HT-29 (cell line): ENCODE results near the gene CEND1. TPM values are rescaled to one million over a fixed set of nuclear protein-coding genes. Genes with fewer than 3 reads are reported as not detected.
A peak's percentile ranks its signal among the peaks of the same experiment; 100 is the strongest.

ENCODE experiments used
- DNase-seq: peaks from one replicate; pipeline ENCODE4 v3.0.0-alpha.2; 2015; ENCODE audit warnings: low spot score
- total RNA-seq: library from RNA; depleted of rRNA; stranded (reverse); fragments of >200 nt; shearing (Covaris generic); gene quantifications from 2 replicates; pipeline ENCODE4 v1.2.3, GENCODE V29; 2014

CEND1 gene
- total RNA-seq, 1 experiment from 2014 or later = not detected

DNA sequence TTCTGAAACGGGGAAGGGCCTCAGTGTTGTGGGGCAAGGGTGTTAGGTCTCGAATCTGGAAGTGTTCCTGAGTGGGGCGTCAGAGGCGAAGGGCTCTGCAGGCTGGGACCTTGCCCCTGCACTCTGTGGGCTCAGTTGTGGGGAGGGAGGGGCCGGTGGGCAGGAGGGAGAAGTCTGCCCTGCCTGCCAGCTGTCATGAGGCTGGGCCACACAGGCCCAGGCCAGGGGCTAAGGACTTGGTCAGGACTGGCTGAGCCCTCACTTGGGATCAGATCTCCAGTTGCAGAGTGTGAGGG, 38.0 kb upstream of the CEND1 start, which contains the start of gene CRACR2B:
Gene CRACR2B (plus strand): TSS at position 23 of the 296 bp plus-strand sequence. CDS start 689 bp downstream, outside the sequence.
- DNase-seq = no peak

DNA sequence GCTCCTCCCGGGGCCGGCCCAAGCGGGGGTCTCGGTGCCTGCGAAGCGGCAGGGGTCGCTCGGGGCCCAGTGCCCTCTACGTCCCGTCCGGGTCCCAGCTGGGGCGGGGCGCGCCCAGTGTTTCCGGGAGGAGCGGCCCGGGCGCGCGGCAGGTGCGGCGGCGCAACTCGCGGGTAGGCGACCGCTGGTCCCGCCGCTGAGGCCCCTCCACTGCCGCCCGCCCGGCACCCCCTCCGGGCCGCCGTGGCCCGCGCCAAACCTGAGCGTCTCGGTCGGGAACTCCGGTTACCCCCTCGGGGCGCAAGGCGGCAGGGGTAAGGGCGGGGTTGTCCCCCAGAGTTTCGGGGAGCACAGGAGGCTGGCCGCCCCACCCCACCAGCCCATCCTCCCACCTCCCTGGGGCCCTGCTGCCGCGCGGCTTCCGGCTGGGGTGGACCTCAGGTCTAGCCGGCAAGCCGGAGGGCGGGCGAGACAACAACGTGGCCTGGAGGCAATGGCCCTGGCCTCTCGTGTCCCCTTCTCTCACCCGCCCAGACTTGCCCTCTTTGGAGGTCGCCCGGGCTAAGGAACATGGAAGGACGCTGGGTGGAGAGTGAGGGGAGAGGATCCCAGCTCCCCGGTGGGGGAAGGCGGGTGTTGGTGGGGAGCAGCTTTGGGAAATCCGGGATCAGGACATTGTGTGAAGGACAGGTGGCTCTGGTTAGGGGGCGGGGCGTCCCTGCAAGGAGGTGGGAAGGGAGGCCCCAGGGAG, 37.4 kb upstream of the CEND1 start:
- DNase-seq = peak; percentile 91

DNA sequence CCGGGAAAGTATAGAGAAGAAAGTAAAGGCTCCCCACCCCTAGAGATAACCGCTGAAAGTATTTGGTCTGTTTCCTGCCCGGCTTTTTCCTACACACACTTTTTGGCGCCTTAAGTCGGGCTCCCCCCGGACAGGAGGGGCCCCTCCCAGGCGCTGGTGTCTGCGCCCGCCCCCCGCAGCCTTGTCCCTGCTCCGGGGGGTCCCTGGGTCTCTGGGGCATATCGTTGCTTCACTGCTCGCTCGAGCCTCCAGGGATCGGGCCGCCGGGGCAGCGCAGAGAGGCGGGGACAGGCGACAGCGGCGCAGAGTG, 36.9 kb upstream of the CEND1 start:
- DNase-seq = no peak

DNA sequence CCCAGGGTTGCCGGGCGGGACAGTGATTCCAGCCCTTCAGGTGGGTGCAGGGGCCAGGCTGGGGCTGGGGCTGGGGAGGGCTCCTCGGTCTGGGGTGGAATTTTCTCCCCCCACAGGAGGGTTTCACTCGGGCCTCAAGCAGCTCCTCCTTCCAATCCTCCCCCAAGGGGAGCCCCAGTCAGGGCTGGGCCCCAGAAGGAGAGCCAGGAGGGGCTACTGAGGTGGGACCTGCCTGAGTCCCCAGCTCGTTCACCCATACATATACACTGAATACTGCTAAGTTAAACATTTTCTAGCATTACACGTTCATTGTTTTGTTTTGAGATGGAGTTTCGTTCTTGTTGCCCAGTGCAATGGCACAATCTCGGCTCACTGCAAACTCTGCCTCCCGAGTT, 36.3 kb upstream of the CEND1 start:
- peak; percentile 25 for DNase-seq

DNA sequence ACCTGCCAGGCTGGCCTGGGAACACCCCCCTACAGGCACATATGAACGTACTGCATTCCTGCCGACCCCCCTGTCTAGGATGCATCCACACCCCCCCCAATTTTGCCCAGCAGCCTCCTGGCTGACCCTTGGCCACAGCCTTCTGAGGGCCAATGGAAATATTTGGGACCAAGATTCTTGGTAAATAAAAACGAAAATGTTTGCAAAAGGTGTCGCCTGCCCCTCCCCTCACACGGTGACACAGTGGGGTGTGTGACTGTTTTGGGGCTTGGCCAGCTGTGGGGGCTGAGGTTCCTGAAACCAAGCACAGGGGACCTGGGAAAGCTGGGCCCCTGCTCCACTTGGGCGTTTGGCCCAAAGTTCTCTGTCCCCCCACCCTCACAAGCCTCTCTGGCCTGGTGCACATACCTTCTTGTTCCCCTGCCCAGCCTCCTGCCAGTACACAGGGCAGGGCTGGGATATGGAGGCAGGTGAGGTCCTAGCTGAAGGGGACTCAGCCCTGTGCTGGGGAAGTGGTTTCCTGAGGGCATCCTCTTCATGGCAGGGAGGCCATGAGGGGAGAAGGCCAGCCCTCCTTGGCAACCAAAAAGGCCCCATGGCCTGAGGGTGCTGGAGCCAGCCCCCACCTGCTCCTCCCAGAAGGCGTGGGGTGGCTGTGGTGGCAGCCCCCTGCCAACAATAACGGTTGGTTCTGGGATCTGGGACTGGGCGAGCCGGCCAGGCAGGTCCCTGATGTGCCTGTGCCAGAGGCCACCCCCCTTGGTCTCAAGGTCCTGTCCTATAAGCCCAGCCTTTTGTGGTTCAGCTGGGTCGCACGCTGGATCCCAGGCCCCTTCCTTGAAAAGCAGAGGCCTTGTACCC, 35.7 kb upstream of the CEND1 start:
- DNase-seq = peak; percentile 38

DNA sequence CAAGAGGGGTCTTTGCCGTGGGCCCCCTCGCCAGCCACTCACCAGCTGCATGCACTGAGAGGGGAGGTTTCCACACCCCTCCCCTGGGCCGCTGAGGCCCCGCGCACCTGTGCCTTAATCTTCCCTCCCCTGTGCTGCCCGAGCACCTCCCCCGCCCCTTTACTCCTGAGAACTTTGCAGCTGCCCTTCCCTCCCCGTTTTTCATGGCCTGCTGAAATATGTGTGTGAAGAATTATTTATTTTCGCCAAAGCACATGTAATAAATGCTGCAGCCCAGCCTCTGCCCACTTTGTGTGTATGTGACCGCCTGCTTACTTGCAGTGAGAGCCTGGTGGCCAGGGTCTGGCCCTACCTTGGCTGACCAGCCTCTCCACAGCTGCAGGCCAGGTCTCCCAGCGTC, 35.1 kb upstream of the CEND1 start:
- DNase-seq = peak; percentile 54

DNA sequence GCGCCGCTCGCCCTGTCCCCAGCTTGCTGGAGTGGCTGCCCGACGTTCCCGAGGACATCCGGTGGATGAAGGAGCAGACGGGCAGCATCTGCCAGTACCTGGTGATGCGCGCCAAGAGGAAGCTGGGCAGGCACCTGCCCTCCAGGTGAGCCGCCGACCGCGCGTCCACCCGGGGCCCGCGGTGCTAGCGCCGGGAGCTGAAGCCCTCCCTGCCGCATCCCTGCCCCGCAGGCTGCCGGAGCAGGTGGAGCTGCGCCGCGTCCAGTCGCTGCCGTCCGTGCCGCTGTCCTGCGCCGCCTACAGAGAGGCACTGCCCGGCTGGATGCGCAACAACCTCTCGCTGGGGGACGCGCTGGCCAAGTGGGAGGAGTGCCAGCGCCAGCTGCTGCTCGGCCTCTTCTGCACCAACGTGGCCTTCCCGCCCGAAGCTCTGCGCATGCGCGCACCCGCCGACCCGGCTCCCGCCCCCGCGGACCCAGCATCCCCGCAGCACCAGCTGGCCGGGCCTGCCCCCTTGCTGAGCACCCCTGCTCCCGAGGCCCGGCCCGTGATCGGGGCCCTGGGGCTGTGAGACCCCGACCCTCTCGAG, 34.5 kb upstream of the CEND1 start:
- DNase-seq = peak; percentile 89

DNA sequence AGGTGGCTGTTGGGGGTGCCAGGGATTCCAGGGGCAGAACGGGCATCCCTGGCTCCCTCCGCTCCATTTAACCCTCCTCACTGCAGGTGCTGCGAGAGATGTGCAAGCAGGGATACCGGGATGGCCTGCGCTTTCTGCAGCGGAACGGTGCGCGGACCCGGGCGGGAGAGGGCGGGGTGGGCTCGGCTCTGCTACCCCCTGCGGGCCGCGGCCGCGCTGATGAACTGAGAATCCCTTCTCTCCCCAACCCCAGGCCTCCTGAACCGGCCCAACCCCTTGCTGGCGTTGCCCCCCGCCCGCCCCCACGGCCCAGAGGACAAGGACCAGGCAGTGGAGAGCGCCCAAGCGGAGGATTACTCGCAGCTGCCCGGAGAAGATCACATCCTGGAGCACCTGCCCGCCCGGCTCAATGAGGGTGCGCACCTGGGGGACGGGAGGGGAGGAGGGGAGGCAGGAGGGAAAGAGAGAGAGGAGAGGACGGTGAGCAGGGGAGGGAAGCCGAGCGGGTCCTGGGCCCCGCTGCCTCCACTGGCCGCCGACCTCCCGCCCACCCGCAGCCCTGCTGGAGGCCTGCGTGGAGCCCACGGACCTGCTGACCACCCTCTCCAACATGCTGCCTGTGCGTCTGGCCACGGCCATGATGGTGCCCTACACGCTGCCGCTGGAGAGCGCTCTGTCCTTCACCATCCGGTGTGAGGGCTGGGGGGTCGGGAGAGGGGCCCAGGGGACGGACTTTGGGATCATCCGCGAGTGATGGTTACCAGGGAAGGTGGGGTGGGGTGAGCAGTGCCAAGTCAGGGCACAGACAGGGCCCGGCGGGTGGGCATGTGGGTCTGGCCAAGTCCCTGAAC, 33.8 kb upstream of the CEND1 start:
- no peak for DNase-seq

DNA sequence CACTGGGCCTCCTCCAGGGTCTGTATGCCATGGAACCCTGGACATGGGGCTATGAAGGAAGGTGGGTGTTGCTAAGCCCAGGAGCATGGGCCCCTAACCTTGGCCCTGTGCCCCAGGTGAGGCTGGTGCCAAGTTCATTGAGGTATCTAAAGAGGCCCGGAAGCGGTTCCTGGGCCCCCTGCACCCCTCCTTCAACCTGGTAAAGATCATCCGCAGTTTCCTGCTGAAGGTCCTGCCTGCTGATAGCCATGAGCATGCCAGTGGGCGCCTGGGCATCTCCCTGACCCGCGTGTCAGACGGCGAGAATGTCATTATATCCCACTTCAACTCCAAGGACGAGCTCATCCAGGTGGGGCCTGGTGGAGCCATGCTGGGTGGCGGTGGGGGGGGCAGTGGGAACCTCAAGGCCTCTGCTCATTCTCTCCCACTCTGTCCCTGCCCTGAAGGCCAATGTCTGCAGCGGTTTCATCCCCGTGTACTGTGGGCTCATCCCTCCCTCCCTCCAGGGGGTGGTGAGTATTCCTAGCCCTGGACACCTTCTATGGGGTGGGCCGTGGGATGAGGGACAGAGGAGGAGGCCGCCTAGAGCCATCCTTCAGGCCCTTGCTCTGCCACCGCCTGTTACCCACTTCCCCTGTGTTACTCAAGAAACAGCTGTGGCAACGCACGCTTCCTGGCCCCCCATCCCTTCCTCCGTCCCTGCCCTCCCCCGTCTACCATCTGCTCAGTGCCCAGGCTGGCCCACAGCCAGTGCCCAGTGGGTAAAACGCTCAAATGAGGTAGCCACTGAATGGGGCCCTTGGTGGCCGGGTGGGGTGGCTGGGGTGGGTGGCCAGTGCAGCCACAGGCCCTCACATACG, 31.9 kb upstream of the CEND1 start:
- no peak for DNase-seq

DNA sequence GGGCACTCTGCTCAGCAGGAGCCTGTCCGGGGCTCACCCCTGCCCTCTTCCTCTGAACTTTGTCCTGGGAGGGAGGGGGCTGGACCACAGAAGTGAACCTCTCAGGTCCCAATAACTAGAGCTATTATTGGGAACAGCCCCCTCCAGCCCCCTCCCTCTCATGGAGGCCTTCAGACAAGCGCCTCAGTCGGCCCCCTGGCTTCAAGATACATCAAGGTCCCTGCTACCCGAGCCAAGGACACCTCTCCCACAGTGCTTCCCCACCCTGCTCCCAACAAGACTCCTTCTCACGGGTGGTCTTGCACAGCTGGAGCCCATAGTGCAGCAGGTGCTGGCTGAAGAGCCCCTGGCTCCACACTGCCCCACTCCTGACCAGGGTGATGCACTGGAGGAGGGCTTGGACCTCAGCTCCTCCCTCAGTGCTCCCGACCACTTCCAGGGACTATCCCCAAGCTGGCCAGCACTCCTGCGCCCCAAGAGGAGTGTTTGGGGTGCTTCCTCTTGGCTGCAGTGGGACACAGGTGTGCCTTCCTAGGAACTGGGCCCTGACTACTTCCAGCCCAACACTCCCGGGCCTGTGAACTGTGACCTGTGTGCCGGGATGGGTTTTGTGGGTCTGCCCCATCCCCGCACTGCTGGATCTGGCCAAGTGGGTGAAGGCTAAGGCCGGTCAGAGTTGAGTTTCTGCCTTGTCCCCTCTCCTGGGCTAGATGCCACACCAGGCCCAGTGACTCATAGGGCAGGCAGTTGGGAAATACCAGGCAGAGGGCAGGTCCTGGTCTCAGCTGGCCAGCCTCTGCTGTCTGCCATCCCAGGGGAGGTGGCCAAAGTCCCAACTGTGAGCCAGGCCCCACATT, 31.0 kb upstream of the CEND1 start:
- DNase-seq = peak; percentile 93

DNA sequence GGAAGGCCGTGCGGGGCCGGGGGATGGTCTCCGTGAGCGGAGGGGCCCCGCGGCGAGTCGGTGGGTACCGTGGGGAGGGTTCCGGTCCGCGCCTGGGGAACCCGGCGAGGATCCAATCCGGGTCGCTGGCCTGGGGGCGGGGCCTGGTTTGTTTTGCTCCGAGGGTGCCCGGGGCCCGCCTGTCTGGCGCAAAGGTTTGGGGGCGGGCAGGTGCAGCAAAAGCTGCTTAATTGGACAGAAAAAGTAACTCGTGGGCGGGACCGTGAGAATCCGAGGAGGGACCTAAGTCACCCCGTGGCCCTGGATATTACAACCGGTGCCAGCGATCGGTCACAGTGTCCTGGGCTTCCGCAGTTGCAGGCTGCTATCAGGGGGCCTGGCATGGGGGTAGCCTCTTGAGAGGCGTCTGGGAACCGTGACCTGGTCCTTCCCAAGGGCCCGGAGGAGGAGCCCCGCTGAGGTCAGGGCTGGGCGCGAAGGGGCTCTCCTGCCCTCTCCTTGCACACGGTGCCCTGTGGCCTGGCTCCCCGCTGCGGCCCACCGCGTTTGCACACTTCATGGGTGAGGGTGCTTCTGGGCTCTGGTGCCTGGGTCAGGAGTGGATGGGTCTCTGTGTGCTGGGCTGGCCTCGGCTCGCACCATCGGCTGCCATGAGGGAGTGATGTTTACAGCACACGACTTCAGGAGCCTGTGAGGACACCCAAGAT, 30.2 kb upstream of the CEND1 start:
- DNase-seq = peak; percentile 95

DNA sequence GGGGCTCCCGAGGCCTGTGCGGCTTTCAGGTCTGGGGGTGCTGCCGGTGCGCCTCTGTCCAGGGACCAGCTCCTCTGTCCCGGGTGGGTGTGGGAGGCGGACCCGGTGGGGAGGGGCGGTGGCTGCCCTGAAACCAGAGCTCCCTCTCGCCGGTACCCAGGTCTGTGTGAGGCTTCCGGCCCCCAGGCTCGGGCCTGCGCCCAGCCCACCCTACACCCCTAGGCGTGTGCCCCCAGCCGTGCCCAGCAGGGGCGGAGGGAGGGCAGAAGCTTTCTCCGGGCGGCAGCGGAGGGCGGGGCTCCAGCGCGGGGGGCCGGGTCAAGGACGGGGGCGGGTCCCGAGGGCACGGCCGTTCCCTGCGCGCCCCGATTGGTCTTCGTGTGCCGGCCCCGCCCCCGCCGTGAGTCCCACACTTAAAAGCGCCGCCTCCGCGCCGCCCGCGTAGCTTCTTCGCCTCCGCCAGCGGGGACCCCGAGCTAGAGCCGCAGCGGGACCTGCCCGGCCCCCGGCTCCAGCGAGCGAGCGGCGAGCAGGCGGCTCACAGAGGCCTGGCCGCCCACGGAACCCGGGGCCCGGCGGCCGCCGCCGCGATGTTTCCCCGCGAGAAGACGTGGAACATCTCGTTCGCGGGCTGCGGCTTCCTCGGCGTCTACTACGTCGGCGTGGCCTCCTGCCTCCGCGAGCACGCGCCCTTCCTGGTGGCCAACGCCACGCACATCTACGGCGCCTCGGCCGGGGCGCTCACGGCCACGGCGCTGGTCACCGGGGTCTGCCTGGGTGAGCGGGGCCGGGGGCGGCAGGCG, 29.4 kb upstream of the CEND1 start:
- DNase-seq = peak; percentile 94

DNA sequence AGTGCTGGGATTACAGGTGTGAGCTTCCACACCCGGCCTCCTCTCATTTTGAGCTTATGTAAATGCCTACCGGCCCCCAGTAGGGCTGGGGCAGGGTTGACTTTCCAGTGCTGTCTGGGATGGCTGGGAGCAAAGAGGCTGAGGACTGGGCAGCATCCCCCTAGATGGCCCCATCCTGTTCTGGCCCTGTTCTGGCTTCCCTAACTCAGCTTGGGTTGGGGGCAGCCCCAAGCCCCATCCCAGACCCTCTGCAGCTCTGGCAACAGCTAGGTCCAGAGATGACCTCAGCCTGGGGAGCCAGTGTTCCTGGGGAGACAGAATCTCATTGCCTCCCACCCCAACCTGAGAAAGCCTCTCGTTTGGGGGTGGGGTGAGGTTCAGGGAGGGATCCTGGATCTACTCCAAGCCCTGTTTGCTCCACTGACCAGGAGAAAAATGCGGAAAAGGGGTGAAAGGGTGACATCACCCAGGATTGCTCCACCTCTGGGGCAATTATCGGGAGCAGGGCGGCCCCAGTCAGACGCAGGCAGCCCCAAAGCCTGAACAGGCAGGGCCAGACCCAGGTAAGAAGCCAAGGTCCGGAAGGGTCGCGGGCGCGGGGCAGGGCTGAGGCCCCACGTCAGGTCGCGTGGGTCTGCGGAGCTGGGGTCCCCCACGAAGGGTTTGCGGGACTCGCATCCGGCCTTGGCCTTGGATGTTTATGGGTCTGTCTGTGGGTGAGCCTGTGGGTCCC, 28.7 kb upstream of the CEND1 start, which contains the start of gene PNPLA2:
Gene PNPLA2 (plus strand): TSS at position 519 of the 733 bp plus-strand sequence. CDS start 805 bp downstream, outside the sequence.
- peak; percentile 91 for DNase-seq

DNA sequence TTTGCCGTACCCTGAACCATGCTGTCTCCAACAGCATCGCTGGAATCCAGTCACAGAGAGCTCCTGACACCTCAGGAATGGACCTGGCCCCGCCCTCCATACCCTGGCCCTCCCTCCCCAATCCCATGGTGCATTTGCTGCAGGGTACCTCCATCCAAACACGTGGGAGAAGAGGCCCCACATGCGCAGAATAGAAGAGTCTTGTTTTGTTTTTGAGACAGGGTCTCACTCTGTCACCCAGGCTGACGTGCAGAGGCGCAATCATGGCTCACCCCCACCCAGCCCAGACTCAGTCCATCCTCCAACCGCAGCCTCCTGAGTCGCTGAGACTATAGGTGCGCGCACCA, 26.5 kb upstream of the CEND1 start:
- DNase-seq = no peak

DNA sequence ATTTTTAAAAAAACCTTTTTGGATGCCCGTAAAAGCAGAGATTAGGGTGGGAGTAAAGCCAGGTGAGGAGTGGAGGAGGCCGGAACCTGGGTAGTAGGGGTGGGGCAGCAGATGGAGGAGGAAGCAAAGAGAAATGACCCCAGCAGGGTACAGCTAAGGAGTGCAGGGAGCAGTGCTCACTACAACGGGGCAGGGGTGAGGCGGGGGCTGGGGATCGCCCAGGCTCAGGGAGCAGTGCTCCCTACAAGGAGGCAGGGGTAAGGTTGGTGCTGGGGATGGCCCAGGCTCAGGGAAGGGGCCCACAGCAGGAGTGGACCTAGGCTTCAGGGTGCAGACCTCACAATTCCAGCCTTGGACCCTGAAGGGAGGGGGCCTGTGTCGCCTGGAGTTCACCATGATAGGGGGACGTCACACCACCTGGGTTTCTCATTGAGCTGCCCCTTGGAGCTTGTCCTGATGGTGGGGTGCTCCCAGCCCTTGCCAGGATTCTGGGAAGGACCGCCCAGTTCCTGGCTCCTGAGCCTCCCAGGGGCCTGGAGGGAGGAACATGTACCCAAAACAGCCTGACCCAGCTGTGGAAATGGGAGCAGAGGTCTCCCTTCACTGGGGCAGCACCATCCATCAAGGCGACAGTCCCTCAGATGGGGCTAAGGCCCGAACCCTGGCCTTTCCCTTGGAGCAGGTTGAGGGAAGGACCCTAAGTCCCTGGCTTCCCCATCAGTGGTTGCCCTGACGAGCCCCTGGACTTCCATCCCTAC, 26.0 kb upstream of the CEND1 start:
- no peak for DNase-seq

DNA sequence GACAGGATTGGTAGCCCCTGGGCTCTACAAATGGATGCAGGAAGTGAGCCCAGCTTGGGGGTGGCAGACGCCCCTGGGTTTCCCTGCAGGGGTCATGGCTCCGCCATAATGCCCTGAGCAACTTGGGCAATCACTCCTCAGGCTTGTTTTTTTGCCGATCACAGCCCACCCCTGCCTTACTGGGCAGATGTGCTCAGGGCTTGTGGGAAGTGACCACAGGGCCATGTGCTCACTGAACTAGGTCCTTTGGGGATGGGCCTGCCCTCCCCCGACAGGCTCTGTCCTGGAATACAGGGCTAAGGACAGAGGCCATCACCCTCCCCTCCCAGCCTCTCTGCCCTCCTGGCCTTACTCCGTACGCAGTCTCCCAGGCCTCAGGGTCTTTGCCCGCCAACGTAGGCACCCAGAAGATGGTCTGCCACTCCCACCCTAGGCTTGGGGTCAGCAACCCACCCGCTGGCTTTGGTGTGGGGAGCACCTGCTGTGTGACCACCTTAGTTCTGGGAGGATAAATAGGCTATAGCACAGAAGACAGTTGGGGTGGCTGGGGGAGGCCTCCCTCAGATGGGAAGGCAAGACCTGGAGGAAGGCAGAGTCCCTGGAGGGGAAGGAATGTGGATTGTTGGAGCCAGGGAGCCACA, 23.7 kb upstream of the CEND1 start:
- no peak for DNase-seq
